TTC549 (cell line): ENCODE data around the gene TMEM80.

Experiments
- FAIRE-seq: peaks from 2 replicates; lab custom pipeline; 2012; peaks lifted over from hg19 to GRCh38; lab: Jason Lieb, UNC

The TMEM80 gene

GRCh38 chr11:699753-700152 is 4.1 kb downstream of the TMEM80 start:
- FAIRE-seq, result no peak

- FAIRE-seq, result no peak
Measured at GRCh38 chr11:701741-702461, 6.3 kb downstream of the TMEM80 start.

- no peak for FAIRE-seq
Measured at GRCh38 chr11:702462-703461, 7.1 kb downstream of the TMEM80 start.

GRCh38 chr11:703506-703905 is 7.9 kb downstream of the TMEM80 start:
- no peak for FAIRE-seq

DNA sequence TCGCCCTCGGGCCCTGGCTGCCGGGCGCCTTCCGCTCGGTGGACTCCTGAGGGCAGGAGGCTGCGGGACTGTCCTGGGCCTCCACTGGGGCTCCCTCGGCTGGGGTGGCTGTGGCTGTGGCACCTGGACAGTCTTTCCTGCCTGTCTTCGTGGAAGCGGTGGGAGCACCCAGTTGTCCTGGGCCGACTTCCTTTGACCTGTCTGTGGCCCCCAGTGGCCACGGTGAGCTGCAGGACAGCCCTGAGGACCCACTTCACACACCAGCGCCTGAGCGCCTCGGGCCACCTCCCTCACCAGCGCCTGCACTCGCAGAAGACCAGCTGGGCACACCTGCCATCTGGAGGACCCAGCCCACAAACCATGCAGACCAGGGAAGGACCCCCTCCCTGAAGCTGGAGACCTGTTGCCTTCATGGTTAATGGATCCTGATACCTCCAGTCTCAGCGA is 8.6 kb downstream of the TMEM80 start:
- no peak for FAIRE-seq

- no peak for FAIRE-seq
Measured at GRCh38 chr11:704781-705645, 9.4 kb downstream of the TMEM80 start.

DNA sequence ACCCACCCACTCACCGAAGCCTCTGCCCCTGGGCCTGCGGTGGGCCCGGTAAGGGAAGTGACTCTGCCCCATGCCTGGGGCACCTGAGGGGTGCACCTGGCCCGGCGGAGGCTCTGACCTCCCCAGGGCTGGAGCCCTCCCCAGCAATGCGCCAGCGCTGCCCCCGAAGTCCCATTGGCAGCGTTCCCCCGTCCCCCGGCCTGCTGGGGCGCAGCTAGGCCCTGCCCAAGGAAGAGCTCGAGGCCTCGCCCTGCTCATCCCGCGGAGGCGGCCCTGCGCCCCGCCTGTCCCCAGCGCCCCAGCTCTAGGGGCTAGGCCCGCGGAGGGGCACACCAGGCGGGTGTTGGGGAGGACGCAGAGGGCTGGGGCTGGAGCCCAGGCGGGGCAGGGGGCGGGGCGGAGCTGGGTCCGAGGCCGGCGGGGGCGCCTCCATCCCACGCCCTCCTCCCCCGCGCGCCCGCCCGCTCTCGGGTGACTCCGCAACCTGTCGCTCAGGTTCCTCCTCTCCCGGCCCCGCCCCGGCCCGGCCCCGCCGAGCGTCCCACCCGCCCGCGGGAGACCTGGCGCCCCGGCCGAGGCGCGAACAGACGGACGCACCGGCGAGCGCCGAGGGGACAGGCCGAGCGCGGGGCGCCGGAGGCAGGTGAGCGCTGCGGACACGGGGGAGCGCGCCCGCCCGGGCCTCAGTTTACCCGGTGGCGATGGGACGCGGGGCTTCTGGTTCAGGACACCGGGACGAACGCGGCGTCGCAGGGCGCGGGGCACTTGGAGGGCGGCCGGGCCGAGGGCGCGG is 10.2 kb downstream of the TMEM80 start, which contains the start of gene EPS8L2:
EPS8L2 (plus strand) TSS at position 586 of the 793 bp plus-strand sequence. CDS start 3,177 bp downstream, outside the sequence.
- FAIRE-seq, result no peak

GRCh38 chr11:706439-706956 is 10.9 kb downstream of the TMEM80 start:
- FAIRE-seq, result no peak

DNA sequence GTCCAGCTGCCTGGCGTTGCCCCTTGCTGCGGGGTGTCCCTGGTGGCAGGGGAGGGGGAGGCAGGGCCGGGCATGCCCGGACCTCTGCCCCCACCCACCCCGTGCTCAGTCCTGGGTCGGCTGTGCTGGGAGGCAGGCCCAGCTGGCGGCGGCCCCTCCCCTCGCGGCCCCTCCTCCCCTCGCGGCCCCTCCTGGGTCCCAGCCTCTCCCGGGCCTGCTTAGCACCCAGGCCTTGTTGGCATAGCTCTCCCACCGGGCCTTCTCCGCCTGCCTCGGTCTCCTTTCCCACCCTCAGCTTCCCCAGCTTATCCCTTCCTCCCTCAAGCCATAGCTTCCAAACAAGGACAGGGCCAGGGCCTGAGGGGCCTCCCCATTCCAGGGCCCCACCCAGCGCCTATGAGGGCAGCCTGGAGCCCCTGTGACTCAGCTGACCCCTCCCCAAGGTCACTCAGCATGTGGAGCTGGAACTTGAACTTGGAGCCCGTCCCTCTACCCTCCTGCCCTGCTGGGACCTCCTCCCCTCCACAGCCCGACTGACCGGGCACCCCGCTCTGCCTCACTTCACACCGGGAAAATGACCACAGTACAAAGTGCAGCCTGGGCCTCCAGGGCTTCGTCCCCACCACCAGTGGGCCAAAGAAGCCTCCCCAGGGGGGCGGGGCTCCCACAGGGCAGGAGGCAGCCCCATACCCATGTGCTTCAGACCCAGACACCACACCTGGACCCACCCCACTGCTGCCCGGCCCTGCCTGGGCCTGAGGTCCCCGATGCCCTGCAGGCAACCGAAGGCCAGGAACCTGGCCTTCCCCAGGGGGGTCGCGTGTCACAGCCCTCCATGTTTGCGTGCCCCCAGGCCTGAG is 11.6 kb downstream of the TMEM80 start:
- no peak for FAIRE-seq

DNA sequence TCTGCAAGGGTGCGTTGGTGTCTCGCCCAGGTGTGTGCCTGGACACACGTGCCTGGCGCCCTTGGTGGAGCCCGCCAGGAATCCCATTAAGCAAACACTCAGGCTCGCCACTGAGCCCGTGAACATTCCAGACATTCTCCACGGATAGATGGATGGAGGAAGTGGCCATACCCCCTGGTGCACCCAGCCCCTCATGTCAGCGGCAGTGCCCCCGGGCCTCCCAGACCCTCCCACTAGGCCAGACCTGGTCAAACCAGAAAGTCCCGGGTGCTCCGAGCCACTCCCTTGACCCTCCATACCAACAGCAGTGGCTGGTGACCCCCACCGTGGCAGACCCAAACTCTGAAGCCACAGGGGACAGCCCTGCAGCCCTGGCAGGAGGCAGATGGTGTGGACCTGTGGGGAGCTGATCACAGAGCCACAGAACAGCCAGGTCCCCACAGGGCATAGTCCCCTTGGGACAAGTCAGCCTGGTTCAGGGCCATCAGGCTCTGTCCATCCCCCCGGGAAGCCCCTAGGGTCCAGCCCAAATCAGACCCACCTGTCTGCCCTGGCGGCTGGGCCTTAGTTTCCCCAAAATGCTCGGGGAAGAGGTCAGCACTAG is 12.3 kb downstream of the TMEM80 start:
- no peak for FAIRE-seq

DNA sequence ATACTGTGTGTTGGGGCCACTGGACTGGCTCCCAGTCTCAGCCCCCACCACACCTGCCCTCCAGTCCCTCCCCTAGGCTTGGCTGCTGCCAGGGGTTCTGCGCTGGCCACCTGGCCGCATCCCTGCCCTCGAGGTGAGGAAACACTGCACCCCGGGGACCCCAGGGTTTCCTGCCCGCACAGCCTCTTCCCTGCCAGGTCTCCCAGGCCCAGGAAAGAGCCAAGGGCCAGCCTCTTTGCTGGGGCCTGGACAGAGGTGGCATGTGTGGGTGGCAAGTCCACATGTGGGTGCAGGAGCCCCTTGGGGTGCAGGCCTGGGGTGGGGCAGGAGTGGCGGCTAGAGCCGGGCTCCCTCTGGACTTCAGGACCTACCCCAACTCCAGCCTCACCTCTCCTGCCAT is 12.9 kb downstream of the TMEM80 start:
- FAIRE-seq, result no peak

DNA sequence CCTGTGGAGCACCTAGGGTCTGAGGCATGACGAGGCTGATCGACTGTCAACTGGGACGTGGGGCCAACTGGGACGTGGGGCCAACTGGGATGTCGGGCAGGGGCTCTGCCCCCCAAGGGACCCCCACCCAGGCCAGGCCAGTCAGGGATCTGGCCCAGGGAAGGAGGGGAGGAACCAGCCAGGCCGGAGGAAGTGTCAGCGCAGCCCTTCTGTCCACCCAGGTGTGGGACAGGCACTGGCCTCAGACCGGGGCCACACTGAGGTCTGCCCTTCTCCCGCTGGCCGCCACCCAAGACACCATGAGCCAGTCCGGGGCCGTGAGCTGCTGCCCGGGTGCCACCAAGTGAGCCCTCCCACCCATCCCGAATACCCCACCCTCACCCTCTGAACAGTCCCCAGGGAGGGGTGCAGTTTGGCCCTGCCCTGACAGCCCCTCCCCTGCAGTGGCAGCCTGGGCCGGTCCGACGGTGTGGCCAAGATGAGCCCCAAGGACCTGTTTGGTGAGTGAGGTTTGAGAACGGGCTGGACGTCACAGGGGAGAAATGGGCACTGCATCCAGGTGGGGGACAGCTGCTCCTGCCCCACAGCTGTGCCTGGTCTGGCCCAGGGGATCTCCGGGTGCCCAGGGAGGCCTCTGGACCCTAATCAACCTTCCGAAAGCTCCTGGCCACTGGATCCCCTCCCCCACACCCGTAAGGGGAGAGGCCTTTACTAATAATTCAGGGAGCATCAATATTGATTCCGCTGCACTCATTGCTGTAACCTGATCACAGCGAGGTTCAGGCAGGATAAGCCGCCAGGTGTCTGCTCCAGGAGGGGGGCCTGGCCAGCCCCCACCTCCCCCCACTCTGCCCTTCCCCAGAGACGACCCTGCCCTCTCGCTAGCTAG is 13.7 kb downstream of the TMEM80 start:
- FAIRE-seq, result no peak

DNA sequence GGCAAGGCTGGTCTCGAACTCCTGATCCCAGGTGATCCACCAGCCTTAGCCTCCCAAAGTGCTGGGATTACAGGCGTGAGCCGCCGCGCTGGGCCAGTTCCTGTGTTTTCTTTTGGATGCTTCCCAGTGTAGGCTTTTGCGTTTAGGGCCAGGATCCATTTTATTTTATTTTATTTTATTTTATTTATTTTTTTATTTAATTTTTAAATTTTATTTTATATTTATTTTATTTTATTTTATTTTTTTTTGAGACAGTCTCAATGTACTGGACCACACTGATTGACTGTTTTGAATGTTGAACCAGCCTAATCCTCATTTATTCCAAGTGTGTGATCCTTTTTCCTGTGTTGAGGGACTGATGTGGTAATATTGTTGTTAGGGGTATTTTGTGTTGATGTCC is 18.8 kb downstream of the TMEM80 start:
- FAIRE-seq, result no peak

GRCh38 chr11:719214-720016 is 23.8 kb downstream of the TMEM80 start:
- FAIRE-seq, result no peak

DNA sequence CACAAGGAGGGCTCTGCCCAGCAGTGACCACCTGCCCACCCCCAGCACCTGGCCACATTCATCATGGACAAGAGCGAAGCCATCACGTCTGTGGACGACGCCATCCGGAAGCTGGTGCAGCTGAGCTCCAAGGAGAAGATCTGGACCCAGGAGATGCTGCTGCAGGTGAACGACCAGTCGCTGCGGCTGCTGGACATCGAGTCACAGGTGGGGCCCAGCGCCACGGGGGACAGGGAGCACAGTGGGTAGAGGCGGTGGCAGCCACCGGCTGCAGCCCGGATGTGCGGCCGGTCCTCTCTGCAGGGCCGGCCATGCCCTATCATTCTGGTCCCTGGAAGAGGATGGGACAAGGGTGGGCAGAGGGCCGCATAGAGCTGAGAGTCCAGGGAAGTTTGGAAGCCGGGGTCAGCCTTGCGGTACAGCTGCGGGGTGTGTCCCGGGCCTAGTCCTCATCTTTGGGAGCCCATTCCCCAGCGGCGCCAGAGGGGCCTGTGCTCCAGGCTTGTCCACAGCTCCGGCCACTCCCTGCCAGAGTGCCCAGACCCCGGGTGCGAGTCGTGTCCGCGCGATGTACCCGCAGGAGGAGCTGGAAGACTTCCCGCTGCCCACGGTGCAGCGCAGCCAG is 24.5 kb downstream of the TMEM80 start:
- no peak for FAIRE-seq

DNA sequence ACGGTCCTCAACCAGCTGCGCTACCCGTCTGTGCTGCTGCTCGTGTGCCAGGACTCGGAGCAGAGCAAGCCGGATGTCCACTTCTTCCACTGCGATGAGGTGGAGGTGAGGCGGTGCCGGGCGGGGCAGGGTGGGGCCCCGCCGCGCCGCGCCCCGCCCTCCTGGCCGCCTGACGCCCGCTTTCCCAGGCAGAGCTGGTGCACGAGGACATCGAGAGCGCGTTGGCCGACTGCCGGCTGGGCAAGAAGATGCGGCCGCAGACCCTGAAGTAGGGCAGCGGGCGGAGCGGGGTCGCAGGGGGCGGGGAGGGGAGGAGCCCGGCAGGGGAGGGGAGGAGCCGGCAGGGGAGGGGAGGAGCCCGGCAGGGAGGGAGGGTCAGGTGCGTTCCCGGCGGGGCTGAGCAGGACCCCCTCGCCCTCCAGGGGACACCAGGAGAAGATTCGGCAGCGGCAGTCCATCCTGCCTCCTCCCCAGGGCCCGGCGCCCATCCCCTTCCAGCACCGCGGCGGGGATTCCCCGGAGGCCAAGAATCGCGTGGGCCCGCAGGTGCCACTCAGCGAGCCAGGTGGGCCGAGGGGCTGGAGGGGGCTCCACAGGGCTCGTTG is 25.1 kb downstream of the TMEM80 start:
- FAIRE-seq, result no peak

GRCh38 chr11:721247-721740 is 25.7 kb downstream of the TMEM80 start:
- FAIRE-seq, result no peak
